ENCODE results near the gene TMX3.

DNA sequence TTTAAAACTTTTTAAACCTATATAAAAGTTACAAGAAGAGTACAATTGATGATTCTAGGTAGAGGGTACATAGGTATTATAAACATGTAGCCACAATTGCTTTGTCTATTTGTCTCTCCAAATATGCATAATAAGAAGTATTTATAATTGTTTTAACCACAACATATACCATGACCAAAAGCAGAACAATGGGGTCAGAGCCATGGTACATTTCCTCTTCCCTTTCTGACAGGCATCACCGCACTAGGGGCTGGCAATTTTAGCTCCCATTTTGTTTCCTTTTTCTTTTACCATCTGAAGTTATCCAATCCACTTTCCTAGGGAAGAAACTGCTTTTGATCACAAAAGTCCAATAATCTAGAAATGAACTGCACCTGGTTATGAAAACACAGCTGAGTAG, 49.3 kb downstream of the TMX3 start:
- no peak for TF ChIP-seq POLR2A (IDR thresholded peaks at IDR 0.05; ENCODE audit: extremely low read depth, insufficient read length)
- TF ChIP-seq, protein P1, sequence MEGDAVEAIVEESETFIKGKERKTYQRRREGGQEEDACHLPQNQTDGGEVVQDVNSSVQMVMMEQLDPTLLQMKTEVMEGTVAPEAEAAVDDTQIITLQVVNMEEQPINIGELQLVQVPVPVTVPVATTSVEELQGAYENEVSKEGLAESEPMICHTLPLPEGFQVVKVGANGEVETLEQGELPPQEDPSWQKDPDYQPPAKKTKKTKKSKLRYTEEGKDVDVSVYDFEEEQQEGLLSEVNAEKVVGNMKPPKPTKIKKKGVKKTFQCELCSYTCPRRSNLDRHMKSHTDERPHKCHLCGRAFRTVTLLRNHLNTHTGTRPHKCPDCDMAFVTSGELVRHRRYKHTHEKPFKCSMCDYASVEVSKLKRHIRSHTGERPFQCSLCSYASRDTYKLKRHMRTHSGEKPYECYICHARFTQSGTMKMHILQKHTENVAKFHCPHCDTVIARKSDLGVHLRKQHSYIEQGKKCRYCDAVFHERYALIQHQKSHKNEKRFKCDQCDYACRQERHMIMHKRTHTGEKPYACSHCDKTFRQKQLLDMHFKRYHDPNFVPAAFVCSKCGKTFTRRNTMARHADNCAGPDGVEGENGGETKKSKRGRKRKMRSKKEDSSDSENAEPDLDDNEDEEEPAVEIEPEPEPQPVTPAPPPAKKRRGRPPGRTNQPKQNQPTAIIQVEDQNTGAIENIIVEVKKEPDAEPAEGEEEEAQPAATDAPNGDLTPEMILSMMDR (IDR thresholded peaks at IDR 0.05; ENCODE audit: low read depth, low read length), result no peak
- TF ChIP-seq, protein P2, sequence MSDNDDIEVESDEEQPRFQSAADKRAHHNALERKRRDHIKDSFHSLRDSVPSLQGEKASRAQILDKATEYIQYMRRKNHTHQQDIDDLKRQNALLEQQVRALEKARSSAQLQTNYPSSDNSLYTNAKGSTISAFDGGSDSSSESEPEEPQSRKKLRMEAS (IDR thresholded peaks at IDR 0.05; ENCODE audit: low read depth, low read length), result no peak

Data from NB4 (cell line).